SK-N-SH treated with all-trans-retinoic acid at 6 μM for 48 hours (cell line): ENCODE measurements around the gene AGPAT4.

Experiments used
- ATAC-seq: fragments of 200-7000 bp; cut with Tn5 transposase; 3 replicates; pipeline ENCODE4 v1.9.1; 2020; ENCODE audit warnings: mild to moderate bottlenecking, moderate library complexity
- ARNTL ChIP-seq: fragments of 450-650 bp; formaldehyde crosslinking; IDR thresholded peaks from 2 replicates; pipeline ENCODE4 v1.5.0; 2020; ENCODE audit warnings: low read depth, mild to moderate bottlenecking, moderate library complexity, borderline replicate concordance
- BACH2 ChIP-seq: fragments of 250-450 bp; sonication (Bioruptor Pico); IDR thresholded peaks from 2 replicates; pipeline ENCODE4 v1.9.0; 2021; ENCODE audit warnings: mild to moderate bottlenecking, borderline replicate concordance
- CREB5 ChIP-seq: fragments of 250-450 bp; sonication (Bioruptor Pico); IDR thresholded peaks from 2 replicates; pipeline ENCODE4 v1.5.1; 2020; ENCODE audit warnings: low read depth, mild to moderate bottlenecking, moderate library complexity
- CSRNP3 ChIP-seq: fragments of 250-450 bp; sonication (Bioruptor Pico); IDR thresholded peaks from 2 replicates; pipeline ENCODE4 v1.5.1; 2021; ENCODE audit warnings: mild to moderate bottlenecking, moderate library complexity
- ESRRG ChIP-seq: fragments of 250-450 bp; sonication (Bioruptor Pico); IDR thresholded peaks from 2 replicates; pipeline ENCODE4 v1.6.1; 2021; ENCODE audit warnings: mild to moderate bottlenecking
- ISL1 ChIP-seq: fragments of 250-450 bp; sonication (Bioruptor Pico); IDR thresholded peaks from 2 replicates; pipeline ENCODE4 v2.1.2; 2022; ENCODE audit warnings: mild to moderate bottlenecking, moderate library complexity
- OSR1 ChIP-seq: fragments of 250-450 bp; sonication (Bioruptor Pico); IDR thresholded peaks from 2 replicates; pipeline ENCODE4 v1.8.0; 2022; ENCODE audit warnings: moderate library complexity, mild to moderate bottlenecking, inconsistent platforms
- PATZ1 ChIP-seq: fragments of 250-450 bp; sonication (Bioruptor Pico); IDR thresholded peaks from 2 replicates; pipeline ENCODE4 v1.8.0; 2020; ENCODE audit warnings: mild to moderate bottlenecking, moderate library complexity, borderline replicate concordance
- POU6F1 ChIP-seq: fragments of 250-450 bp; sonication (Bioruptor Pico); IDR thresholded peaks from 2 replicates; pipeline ENCODE4 v1.8.0; 2021; ENCODE audit warnings: low read depth, mild to moderate bottlenecking, moderate library complexity, borderline replicate concordance
- PPARA ChIP-seq: fragments of 250-450 bp; sonication (Bioruptor Pico); IDR thresholded peaks from 2 replicates; pipeline ENCODE4 v1.5.0; 2020; ENCODE audit warnings: mild to moderate bottlenecking, borderline replicate concordance
- SNAI2 ChIP-seq: fragments of 250-450 bp; sonication (Bioruptor Pico); IDR thresholded peaks from 2 replicates; pipeline ENCODE4 v1.5.0; 2020; ENCODE audit warnings: mild to moderate bottlenecking, moderate library complexity
- TCF4 ChIP-seq: fragments of 250-450 bp; sonication (Bioruptor Pico); IDR thresholded peaks from 2 replicates; pipeline ENCODE4 v1.8.0; 2021; ENCODE audit warnings: mild to moderate bottlenecking, moderate library complexity, borderline replicate concordance
- TOX ChIP-seq: fragments of 250-450 bp; sonication (Bioruptor Pico); IDR thresholded peaks from 2 replicates; pipeline ENCODE4 v1.8.0; 2021; ENCODE audit warnings: mild to moderate bottlenecking, moderate library complexity, borderline replicate concordance
- TSHZ2 ChIP-seq: fragments of 250-450 bp; sonication (Bioruptor Pico); IDR thresholded peaks from 2 replicates; pipeline ENCODE4 v1.5.0; 2020; ENCODE audit warnings: mild to moderate bottlenecking, moderate library complexity
- ZC3H10 ChIP-seq: fragments of 250-450 bp; sonication (Bioruptor Pico); IDR thresholded peaks from 2 replicates; pipeline ENCODE4 v1.5.1; 2021; ENCODE audit warnings: mild to moderate bottlenecking, moderate library complexity
- ZFP3 ChIP-seq: fragments of 250-450 bp; sonication (Bioruptor Pico); IDR thresholded peaks from 2 replicates; pipeline ENCODE4 v1.5.0; 2020; ENCODE audit warnings: mild to moderate bottlenecking, moderate library complexity
- ZNF565 ChIP-seq: fragments of 450-650 bp; formaldehyde crosslinking; conservative IDR thresholded peaks from 2 replicates; pipeline ENCODE4 v1.5.0; 2020; ENCODE audit warnings: low read depth, mild to moderate bottlenecking, moderate library complexity
- ZNF70 ChIP-seq: fragments of 450-650 bp; formaldehyde crosslinking; IDR thresholded peaks from 2 replicates; pipeline ENCODE4 v1.5.0; 2020; ENCODE audit warnings: mild to moderate bottlenecking, moderate library complexity
- ZNF8 ChIP-seq: fragments of 450-650 bp; formaldehyde crosslinking; IDR thresholded peaks from 2 replicates; pipeline ENCODE4 v1.5.0; 2020; ENCODE audit warnings: mild to moderate bottlenecking, moderate library complexity

The AGPAT4 gene

GRCh38 chr6:161276605-161277155, 2.8 kb upstream of the AGPAT4 start:
- TF ChIP-seq ZC3H10 (CRISPR knock-in tag) (no peak), ARNTL (CRISPR knock-in tag) (no peak), POU6F1 (no peak), CREB5 (CRISPR knock-in tag) (no peak), TSHZ2 (CRISPR knock-in tag) (no peak), TCF4 (CRISPR knock-in tag) (peak; percentile 38; the same call in 1 of the 2 replicates), ZNF8 (no peak), BACH2 (CRISPR knock-in tag) (no peak), OSR1 (CRISPR knock-in tag) (no peak), ZNF565 (no peak), SNAI2 (CRISPR knock-in tag) (no peak), ESRRG (CRISPR knock-in tag) (no peak), PPARA (CRISPR knock-in tag) (no peak), ZFP3 (no peak), ISL1 (peak; percentile 95), PATZ1 (no peak), CSRNP3 (CRISPR knock-in tag) (no peak)
- ATAC-seq, result no peak

GRCh38 chr6:161274898-161275297, 1.0 kb upstream of the AGPAT4 start:
- ATAC-seq, result no peak
- no peak for TF ChIP-seq SNAI2 (CRISPR knock-in tag)
- TF ChIP-seq TOX (CRISPR knock-in tag), result no peak
- no peak for TF ChIP-seq ISL1
- no peak for TF ChIP-seq POU6F1
- TF ChIP-seq ZNF70 (CRISPR knock-in tag), result no peak
- no peak for TF ChIP-seq CSRNP3 (CRISPR knock-in tag)
- no peak for TF ChIP-seq PATZ1
- TF ChIP-seq OSR1 (CRISPR knock-in tag), result no peak
- TF ChIP-seq ESRRG (CRISPR knock-in tag), result no peak
- no peak for TF ChIP-seq BACH2 (CRISPR knock-in tag)
- TF ChIP-seq CREB5 (CRISPR knock-in tag), result no peak
- no peak for TF ChIP-seq ZNF565
